SK-N-MC (cell line): Measurements from ENCODE around the gene PTPRM.

ENCODE experiments used
- EZH2 ChIP-seq: fragments of 200-600 bp; sonication (generic); IDR thresholded peaks from one replicate; pipeline ENCODE4 v1.6.1; 2017; ENCODE audit warnings: antibody characterized with exemption
- POLR2AphosphoS5 ChIP-seq: IDR thresholded peaks from 2 replicates; pipeline ENCODE4 v1.6.1; 2012; ENCODE audit warnings: mild to moderate bottlenecking, low read depth, low read length, borderline replicate concordance

- TF ChIP-seq EZH2 = no peak
- no peak for TF ChIP-seq POLR2AphosphoS5
Measured at GRCh38 chr18:8450898-8451665, 884.0 kb downstream of the PTPRM start.
